ENCODE results near the gene PITPNC1.

DNA sequence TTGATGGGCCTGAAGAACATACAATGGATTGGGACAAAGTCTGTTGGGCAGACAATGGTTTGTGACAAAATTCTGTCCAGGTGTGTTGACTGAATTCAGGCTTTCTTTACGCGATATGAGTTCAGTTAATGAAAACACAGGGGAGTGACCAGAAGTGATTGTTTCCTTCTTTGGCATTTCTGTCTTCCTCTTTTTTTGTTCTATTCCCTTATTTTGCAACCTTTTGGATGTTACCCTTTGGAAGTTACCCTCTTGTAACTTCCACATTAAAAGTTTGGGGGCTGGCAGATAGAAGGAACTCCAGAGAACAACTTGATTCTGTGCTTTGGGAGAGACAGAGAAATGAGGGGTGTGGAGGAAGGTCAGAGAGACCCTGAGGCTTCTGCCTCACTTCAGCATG is 126.7 kb downstream of the PITPNC1 start:
- TF ChIP-seq, protein P1, sequence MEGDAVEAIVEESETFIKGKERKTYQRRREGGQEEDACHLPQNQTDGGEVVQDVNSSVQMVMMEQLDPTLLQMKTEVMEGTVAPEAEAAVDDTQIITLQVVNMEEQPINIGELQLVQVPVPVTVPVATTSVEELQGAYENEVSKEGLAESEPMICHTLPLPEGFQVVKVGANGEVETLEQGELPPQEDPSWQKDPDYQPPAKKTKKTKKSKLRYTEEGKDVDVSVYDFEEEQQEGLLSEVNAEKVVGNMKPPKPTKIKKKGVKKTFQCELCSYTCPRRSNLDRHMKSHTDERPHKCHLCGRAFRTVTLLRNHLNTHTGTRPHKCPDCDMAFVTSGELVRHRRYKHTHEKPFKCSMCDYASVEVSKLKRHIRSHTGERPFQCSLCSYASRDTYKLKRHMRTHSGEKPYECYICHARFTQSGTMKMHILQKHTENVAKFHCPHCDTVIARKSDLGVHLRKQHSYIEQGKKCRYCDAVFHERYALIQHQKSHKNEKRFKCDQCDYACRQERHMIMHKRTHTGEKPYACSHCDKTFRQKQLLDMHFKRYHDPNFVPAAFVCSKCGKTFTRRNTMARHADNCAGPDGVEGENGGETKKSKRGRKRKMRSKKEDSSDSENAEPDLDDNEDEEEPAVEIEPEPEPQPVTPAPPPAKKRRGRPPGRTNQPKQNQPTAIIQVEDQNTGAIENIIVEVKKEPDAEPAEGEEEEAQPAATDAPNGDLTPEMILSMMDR (IDR thresholded peaks at IDR 0.05): no peak
- no peak for TF ChIP-seq EZH2 (IDR thresholded peaks at IDR 0.05; ENCODE audit: borderline replicate concordance, insufficient read depth, low read depth, low read length, poor library complexity, severe bottlenecking)
